Suppressor macrophage treated with lipopolysaccharide for 1 hour (primary cell): ENCODE measurements around the gene CATSPERZ.

ENCODE experiments used
- DNase-seq, 3 donors: peaks; one replicate each; pipeline ENCODE4 v3.0.0-alpha.2; 2020 to 2022

CATSPERZ gene

GRCh38 chr11:64285885-64286800 is 14.0 kb upstream of the CATSPERZ start:
- DNase-seq = no peak

- no peak for DNase-seq
Measured at GRCh38 chr11:64286801-64287159, 13.4 kb upstream of the CATSPERZ start.

- DNase-seq = no peak
Measured at GRCh38 chr11:64287676-64288352, 12.3 kb upstream of the CATSPERZ start.

GRCh38 chr11:64288353-64288750 is 11.8 kb upstream of the CATSPERZ start:
- DNase-seq = no peak

- DNase-seq = no peak
Measured at GRCh38 chr11:64289002-64289564, 11.1 kb upstream of the CATSPERZ start.

- DNase-seq = peak; percentile 52 to 57 (median 52)
Measured at GRCh38 chr11:64290352-64291261, 9.6 kb upstream of the CATSPERZ start.

GRCh38 chr11:64291262-64291751 is 8.9 kb upstream of the CATSPERZ start, which contains the start of gene KCNK4:
TSS of gene KCNK4 (plus strand) at chr11:64291302. CDS start at chr11:64293019, 1,717 bp downstream.
- no peak for DNase-seq

GRCh38 chr11:64291752-64292459 is 8.3 kb upstream of the CATSPERZ start:
- DNase-seq = no peak

GRCh38 chr11:64292460-64293254 is 7.5 kb upstream of the CATSPERZ start:
- peak; percentile 41 to 63 (median 44) for DNase-seq

- DNase-seq = no peak
Measured at GRCh38 chr11:64294774-64295173, 5.4 kb upstream of the CATSPERZ start.

GRCh38 chr11:64295760-64296159 is 4.4 kb upstream of the CATSPERZ start:
- DNase-seq = no peak

GRCh38 chr11:64296236-64296635 is 3.9 kb upstream of the CATSPERZ start:
- DNase-seq = no peak

GRCh38 chr11:64296830-64297698 is 3.1 kb upstream of the CATSPERZ start:
- DNase-seq = peak; percentile 37 to 51 (median 45)

GRCh38 chr11:64297699-64298358 is 2.3 kb upstream of the CATSPERZ start:
- DNase-seq = no peak

GRCh38 chr11:64298966-64299846 is 952 bp upstream of the CATSPERZ start:
- DNase-seq = peak; percentile 36 to 65 (median 54)

- DNase-seq = peak in 1 of 3 donors; percentile 25
Measured at GRCh38 chr11:64303109-64304031, 3.2 kb downstream of the CATSPERZ start.

- no peak for DNase-seq
Measured at GRCh38 chr11:64304032-64304315, 3.8 kb downstream of the CATSPERZ start.
